SJSA1 (cell line): Measurements from ENCODE around the gene SPIRE2. TPM values are rescaled to one million over a fixed set of nuclear protein-coding genes. Genes with fewer than 3 reads are reported as not detected.
"Not testable (repeated sequence)": the region's sequence is repeated elsewhere in the genome, so short reads cannot be mapped to it uniquely, and the experiment has no call there.

Experiments
- DNase-seq, 2 experiments: peaks; one replicate each; pipeline ENCODE4 v3.0.0-alpha.2; 2015 to 2020; ENCODE audit warnings: low spot score in 2 of 2, low read depth in 1 of 2
- H3K27ac ChIP-seq: fragments of 250-450 bp; sonication (Bioruptor Pico); 2 replicates; pipeline ENCODE4 v1.5.1; 2020; ENCODE audit warnings: mild to moderate bottlenecking, moderate library complexity
- H3K27me3 ChIP-seq: fragments of 250-450 bp; sonication (Bioruptor Pico); replicated peaks from 2 replicates; pipeline ENCODE4 v1.5.1; 2020; ENCODE audit warnings: mild to moderate bottlenecking, moderate library complexity
- H3K36me3 ChIP-seq: fragments of 250-450 bp; sonication (Bioruptor Pico); 2 replicates; pipeline ENCODE4 v1.5.1; 2020; ENCODE audit warnings: mild to moderate bottlenecking
- H3K4me1 ChIP-seq: fragments of 250-450 bp; sonication (Bioruptor Pico); replicated peaks from 2 replicates; pipeline ENCODE4 v1.6.1; 2021; ENCODE audit warnings: mild to moderate bottlenecking
- H3K4me3 ChIP-seq: fragments of 250-450 bp; sonication (Bioruptor Pico); 2 replicates; pipeline ENCODE4 v1.5.1; 2020; ENCODE audit warnings: mild to moderate bottlenecking
- H3K9me3 ChIP-seq: fragments of 250-450 bp; sonication (Bioruptor Pico); replicated peaks from 2 replicates; pipeline ENCODE4 v1.5.1; 2020; ENCODE audit warnings: mild to moderate bottlenecking
- total RNA-seq: library from RNA; depleted of rRNA; stranded (reverse); fragments of >200 nt; shearing (Covaris generic); gene quantifications from 2 replicates; pipeline ENCODE4 v1.2.3, GENCODE V29; 2014

The SPIRE2 gene
- total RNA-seq, 1 experiment from 2014 or later: 2.7 TPM

GRCh38 chr16:89879123-89879522 is 50.8 kb downstream of the SPIRE2 start:
- H3K4me3 ChIP-seq, H3K9me3 ChIP-seq, H3K27me3 ChIP-seq, DNase-seq, H3K27ac ChIP-seq: not testable (repeated sequence)
- peaks cover 82% of the 10 kb centered on the region for H3K36me3 ChIP-seq
- H3K4me1 ChIP-seq: peaks cover 11% of the 10 kb centered on the region

- Histone ChIP-seq H3K9me3 (no peaks in the 10 kb centered on the region), H3K4me1 (peaks cover 6% of the 10 kb centered on the region), H3K36me3 (peaks cover 80% of the 10 kb centered on the region), H3K27ac (no peak overlapping the region), H3K4me3 (no peak overlapping the region), H3K27me3 (no peaks in the 10 kb centered on the region)
- DNase-seq: no peak
Observed at GRCh38 chr16:89880477-89881367, 52.4 kb downstream of the SPIRE2 start.

- no peak overlapping the region for H3K4me3 ChIP-seq
- H3K27ac ChIP-seq: no peak overlapping the region
- peaks cover 6% of the 10 kb centered on the region for H3K4me1 ChIP-seq
- DNase-seq: no peak
- peaks cover 81% of the 10 kb centered on the region for H3K36me3 ChIP-seq
- no peaks in the 10 kb centered on the region for H3K27me3 ChIP-seq
- no peaks in the 10 kb centered on the region for H3K9me3 ChIP-seq
Observed at GRCh38 chr16:89881368-89881730, 53.1 kb downstream of the SPIRE2 start.

- no peaks in the 10 kb centered on the region for H3K9me3 ChIP-seq
- H3K36me3 ChIP-seq: peaks cover 82% of the 10 kb centered on the region
- DNase-seq: no peak
- H3K27ac ChIP-seq: no peak overlapping the region
- H3K27me3 ChIP-seq: no peaks in the 10 kb centered on the region
- H3K4me3 ChIP-seq: no peak overlapping the region
- peaks cover 6% of the 10 kb centered on the region for H3K4me1 ChIP-seq
Observed at GRCh38 chr16:89883346-89884040, 55.2 kb downstream of the SPIRE2 start.

- Histone ChIP-seq H3K4me3 (no peak overlapping the region), H3K27ac (no peak overlapping the region), H3K9me3 (no peaks in the 10 kb centered on the region), H3K36me3 (peaks cover 82% of the 10 kb centered on the region), H3K27me3 (no peaks in the 10 kb centered on the region), H3K4me1 (peaks cover 6% of the 10 kb centered on the region)
- no peak for DNase-seq
Observed at GRCh38 chr16:89884041-89884421, 55.8 kb downstream of the SPIRE2 start.

- H3K27me3 ChIP-seq: no peaks in the 10 kb centered on the region
- DNase-seq: no peak
- no peak overlapping the region for H3K4me3 ChIP-seq
- H3K36me3 ChIP-seq: peaks cover 91% of the 10 kb centered on the region
- no peaks in the 10 kb centered on the region for H3K4me1 ChIP-seq
- no peaks in the 10 kb centered on the region for H3K9me3 ChIP-seq
- no peak overlapping the region for H3K27ac ChIP-seq
Observed at GRCh38 chr16:89887243-89887642, 59.0 kb downstream of the SPIRE2 start.

- H3K27ac ChIP-seq: no peak overlapping the region
- H3K36me3 ChIP-seq: peaks cover 95% of the 10 kb centered on the region
- DNase-seq: no peak
Observed at GRCh38 chr16:89890200-89890599, 61.9 kb downstream of the SPIRE2 start.

GRCh38 chr16:89890886-89891657 is 62.8 kb downstream of the SPIRE2 start:
- Histone ChIP-seq H3K27me3 (no peaks in the 10 kb centered on the region), H3K36me3 (peaks cover 95% of the 10 kb centered on the region), H3K4me1 (no peaks in the 10 kb centered on the region), H3K27ac (no peak overlapping the region), H3K4me3 (no peak overlapping the region), H3K9me3 (no peaks in the 10 kb centered on the region)
- DNase-seq: no peak

More at GRCh38 chr16:89890200-89890599, 61.9 kb downstream of the SPIRE2 start:
- H3K4me3 ChIP-seq: no peak overlapping the region
- H3K27me3 ChIP-seq: no peaks in the 10 kb centered on the region
- H3K4me1 ChIP-seq: no peaks in the 10 kb centered on the region
- no peaks in the 10 kb centered on the region for H3K9me3 ChIP-seq

- H3K4me1 ChIP-seq: no peaks in the 10 kb centered on the region
- no peak for DNase-seq
- H3K27ac ChIP-seq: no peak overlapping the region
- H3K9me3 ChIP-seq: no peaks in the 10 kb centered on the region
- peaks cover 93% of the 10 kb centered on the region for H3K36me3 ChIP-seq
- no peaks in the 10 kb centered on the region for H3K27me3 ChIP-seq
- no peak overlapping the region for H3K4me3 ChIP-seq
Observed at GRCh38 chr16:89892055-89892630, 63.9 kb downstream of the SPIRE2 start.

- Histone ChIP-seq H3K4me1 (no peaks in the 10 kb centered on the region), H3K27ac (no peak overlapping the region), H3K27me3 (no peaks in the 10 kb centered on the region), H3K4me3 (no peak overlapping the region), H3K36me3 (peaks cover 93% of the 10 kb centered on the region), H3K9me3 (no peaks in the 10 kb centered on the region)
- no peak for DNase-seq
Observed at GRCh38 chr16:89892635-89893034, 64.4 kb downstream of the SPIRE2 start.

GRCh38 chr16:89893642-89894548 is 65.6 kb downstream of the SPIRE2 start:
- DNase-seq: no peak
- no peaks in the 10 kb centered on the region for H3K4me1 ChIP-seq
- no peak overlapping the region for H3K4me3 ChIP-seq
- H3K36me3 ChIP-seq: peaks cover 91% of the 10 kb centered on the region
- H3K9me3 ChIP-seq: no peaks in the 10 kb centered on the region
- no peak overlapping the region for H3K27ac ChIP-seq
- H3K27me3 ChIP-seq: no peaks in the 10 kb centered on the region

GRCh38 chr16:89895482-89896250 is 67.4 kb downstream of the SPIRE2 start:
- Histone ChIP-seq H3K4me1 (no peaks in the 10 kb centered on the region), H3K4me3 (no peak overlapping the region), H3K36me3 (peaks cover 91% of the 10 kb centered on the region), H3K27me3 (no peaks in the 10 kb centered on the region), H3K9me3 (no peaks in the 10 kb centered on the region), H3K27ac (no peak overlapping the region)
- DNase-seq: no peak
